ENCODE data around the gene UBA1.

GRCh38 chrX:47227334-47227583 lies 33.6 kb downstream of the UBA1 start:
- TF ChIP-seq EZH2 (IDR thresholded peaks at IDR 0.05) (no peak), POLR2AphosphoS5 (IDR thresholded peaks at IDR 0.05; ENCODE audit: borderline replicate concordance, low read depth, low read length) (no peak), FOXP2 (optimal IDR thresholded peaks at IDR 0.05; ENCODE audit: control extremely low read depth, extremely low read length, insufficient read depth) (no peak)

Data from SK-N-MC (cell line).